HCT116 (cell line): ENCODE data around the gene PLCH2. TPM values are rescaled to one million over a fixed set of nuclear protein-coding genes. Genes with fewer than 3 reads are reported as not detected.

Experiments
- ATAC-seq: fragments of 200-7000 bp; cut with Tn5 transposase; 2 replicates; pipeline ENCODE4 v1.9.1; 2020; ENCODE audit warnings: mild to moderate bottlenecking, moderate library complexity
- BruUV-seq: library from RNA; stranded (reverse); fragments of 400-500 nt; replicated peaks from 2 replicates; lab custom pipeline; 2021; lab: Mats Ljungman, UMichigan
- CTCF ChIA-PET: fragments of 300-600 bp; sonication (Branson Sonifier 250); formaldehyde crosslinking; loops from one replicate; lab custom pipeline; 2021; ENCODE audit warnings: antibody characterized with exemption; lab: Charles Lee
- POLR2A ChIA-PET: fragments of 300-600, 350-600 bp; sonication (Branson Sonifier 250); formaldehyde crosslinking; loops from one replicate; lab custom pipeline; 2021; ENCODE audit warnings: antibody characterized with exemption; lab: Charles Lee
- RAD21 ChIA-PET, 2 experiments: fragments of 300-600 bp; sonication (Branson Sonifier 250); formaldehyde crosslinking; loops; one replicate each; lab custom pipeline; 2023; ENCODE audit warnings: low total read pairs in 2 of 2; ENCODE audit not compliant: uncharacterized antibody in 2 of 2, unreplicated experiment in 2 of 2, low non-redundant PET in 1 of 2; lab: Charles Lee
- DNase-seq: peaks from one replicate; pipeline ENCODE4 v3.0.0-alpha.2; 2010; ENCODE audit warnings: low read depth, low spot score
- H2AFZ ChIP-seq: fragments of 200-600 bp; shearing (Covaris generic), sonication (generic); 2 replicates; pipeline ENCODE4 v1.6.1; 2017; ENCODE audit warnings: low read depth, mixed run types, mixed read lengths, antibody characterized with exemption, low read length; ENCODE audit not compliant: poor library complexity, severe bottlenecking
- H3K27ac ChIP-seq: 2 replicates; pipeline ENCODE4 v1.5.1; 2012; ENCODE audit warnings: low read depth, low read length
- H3K27me3 ChIP-seq: fragments of 200-600 bp; sonication (generic); 2 replicates; pipeline ENCODE4 v1.6.1; 2016; ENCODE audit warnings: mixed run types, low read length, mixed read lengths; ENCODE audit not compliant: insufficient read depth
- H3K36me3 ChIP-seq, 2 experiments: fragments of 200-500 bp in 1 of 2; fragments of 200-600 bp in 1 of 2; sonication (Bioruptor generic) in 1 of 2; sonication (generic) in 1 of 2; 2 replicates each; pipeline versions ENCODE4 v1.5.1 to v1.6.1; 2014 to 2016; ENCODE audit warnings: low read length in 2 of 2, inconsistent platforms in 1 of 2, mixed read lengths in 1 of 2, mixed run types in 1 of 2; ENCODE audit not compliant: insufficient read depth in 2 of 2, control insufficient read depth in 1 of 2
- H3K4me1 ChIP-seq, 2 experiments: fragments of 200-600 bp in 1 of 2; sonication (generic) in 1 of 2; 2 replicates each; pipeline versions ENCODE4 v1.5.1 to v1.6.1; 2012 to 2017; ENCODE audit warnings: low read length in 2 of 2, inconsistent platforms in 1 of 2, mild to moderate bottlenecking in 1 of 2, mixed read lengths in 1 of 2, mixed run types in 1 of 2, moderate library complexity in 1 of 2; ENCODE audit not compliant: insufficient read depth in 2 of 2, control insufficient read depth in 1 of 2
- H3K4me2 ChIP-seq: fragments of 200-600 bp; sonication (generic); 2 replicates; pipeline ENCODE4 v1.6.1; 2017; ENCODE audit warnings: mixed run types, low read length, mixed read lengths
- H3K4me3 ChIP-seq, 2 experiments: fragments of 200-600 bp in 1 of 2; sonication (generic) in 1 of 2; replicated peaks in 1 of 2; 2 replicates each; pipeline ENCODE4 v1.5.1; 2011 to 2016; ENCODE audit warnings: low read length in 2 of 2, control low read depth in 1 of 2, low read depth in 1 of 2, mild to moderate bottlenecking in 1 of 2, mixed read lengths in 1 of 2, mixed run types in 1 of 2
- H3K79me2 ChIP-seq: fragments of 200-600 bp; sonication (generic); 2 replicates; pipeline ENCODE4 v1.6.1; 2017; ENCODE audit warnings: mild to moderate bottlenecking, mixed run types, low read length, moderate library complexity, mixed read lengths; ENCODE audit not compliant: insufficient read depth
- H3K9ac ChIP-seq: fragments of 200-600 bp; sonication (generic); 2 replicates; pipeline ENCODE4 v1.6.1; 2016; ENCODE audit warnings: low read length, mixed read lengths
- H3K9me2 ChIP-seq: fragments of 200-600 bp; sonication (generic), shearing (Covaris generic); 2 replicates; pipeline ENCODE4 v1.6.1; 2017; ENCODE audit warnings: mixed run types, mild to moderate bottlenecking, moderate library complexity; ENCODE audit not compliant: insufficient read depth
- H3K9me3 ChIP-seq, 2 experiments: fragments of 200-500 bp in 1 of 2; fragments of 200-600 bp in 1 of 2; sonication (Bioruptor generic) in 1 of 2; sonication (generic) in 1 of 2; 2 replicates each; pipeline ENCODE4 v1.6.1; 2014 to 2017; ENCODE audit warnings: low read length in 2 of 2, mixed read lengths in 2 of 2, inconsistent platforms in 1 of 2, low read depth in 1 of 2, mild to moderate bottlenecking in 1 of 2, mixed run types in 1 of 2, moderate library complexity in 1 of 2; ENCODE audit not compliant: control insufficient read depth in 1 of 2, insufficient read depth in 1 of 2
- H4K20me1 ChIP-seq: fragments of 200-600 bp; sonication (generic), shearing (Covaris generic); 2 replicates; pipeline ENCODE4 v1.6.1; 2017; ENCODE audit warnings: mixed run types, mild to moderate bottlenecking, moderate library complexity; ENCODE audit not compliant: insufficient read depth
- CBX3 ChIP-seq: IDR thresholded peaks from 2 replicates; pipeline ENCODE4 v1.6.1; 2012; ENCODE audit warnings: low read depth
- CEBPB ChIP-seq: IDR thresholded peaks from 2 replicates; pipeline ENCODE4 v1.6.1; 2012; ENCODE audit warnings: low read depth
- ELF1 ChIP-seq: IDR thresholded peaks from 2 replicates; pipeline ENCODE4 v1.6.1; 2012; ENCODE audit warnings: low read depth, borderline replicate concordance
- EZH2 ChIP-seq: fragments of 200-600 bp; sonication (generic); IDR thresholded peaks from 2 replicates; pipeline ENCODE4 v1.6.1; 2017; ENCODE audit warnings: antibody characterized with exemption, mixed run types
- FOSL1 ChIP-seq: IDR thresholded peaks from 2 replicates; pipeline ENCODE4 v1.6.1; 2012; ENCODE audit warnings: low read depth
- POLR2AphosphoS5 ChIP-seq: IDR thresholded peaks from 2 replicates; pipeline ENCODE4 v1.6.1; 2011; ENCODE audit warnings: mild to moderate bottlenecking, low read depth, low read length, moderate library complexity
- RAD21 ChIP-seq: IDR thresholded peaks from 2 replicates; pipeline ENCODE4 v1.6.1; 2012; ENCODE audit warnings: low read depth, mild to moderate bottlenecking
- SP1 ChIP-seq: IDR thresholded peaks from 2 replicates; pipeline ENCODE4 v1.6.1; 2012; ENCODE audit warnings: low read depth
- ZNF274 ChIP-seq: fragments of 200-500 bp; sonication (Bioruptor generic); IDR thresholded peaks from 2 replicates; pipeline ENCODE4 v1.6.1; 2014; ENCODE audit warnings: mild to moderate bottlenecking, low read depth, low read length, inconsistent platforms
- intact Hi-C: fragments of 100-400 bp; cut with micrococcal nuclease; formaldehyde crosslinking; loops from 2 replicates; pipeline ENCODE4 v1.10.0; 2022
- total RNA-seq: library from RNA; stranded (reverse); gene quantifications from one replicate; pipeline ENCODE4 v1.2.1, GENCODE V29; 2021; ENCODE audit not compliant: unreplicated experiment
- TF ChIP-seq, protein P1 (sequence below): IDR thresholded peaks from 2 replicates; pipeline ENCODE4 v1.6.1; 2012; ENCODE audit warnings: low read depth

The PLCH2 gene
- total RNA-seq, 1 experiment from 2014 or later, result 2.0 TPM

DNA sequence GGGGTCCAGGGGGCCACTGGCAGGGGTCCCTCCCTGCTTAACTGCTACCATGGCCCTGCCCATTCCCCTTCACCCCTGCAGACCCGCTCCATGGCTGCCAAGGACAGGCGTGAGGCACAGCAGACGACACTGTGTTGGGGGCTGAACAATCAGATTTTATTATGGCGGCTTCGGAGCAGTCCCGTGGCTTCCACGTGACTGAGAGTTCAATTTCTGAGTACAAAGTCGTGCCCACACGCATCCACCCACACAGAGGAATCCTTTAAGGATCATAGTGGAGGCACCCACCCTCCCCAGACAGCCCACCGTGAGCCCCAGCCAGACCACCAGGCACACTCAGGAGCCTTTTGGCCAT, 52.5 kb downstream of the PLCH2 start:
- ATAC-seq, result no peak
- DNase-seq, result no peak
- Histone ChIP-seq H2AFZ (no peak overlapping the region), H3K27me3 (no peaks in the 10 kb centered on the region)
- no peak for TF ChIP-seq RAD21
- TF ChIP-seq, all 23 proteins: peak for 0
- Histone ChIP-seq H3K9me2 (no peaks in the 10 kb centered on the region), H3K4me1 (peaks cover 15 to 29% of the 10 kb centered on the region in 2 experiments; a peak in 3 of 4 replicates), H3K9ac (no peak overlapping the region), H4K20me1 (peaks cover 8% of the 10 kb centered on the region; the same call in 1 of the 2 replicates), H3K79me2 (peaks cover 24% of the 10 kb centered on the region), H3K27ac (no peak overlapping the region), H3K9me3 (no peaks in the 10 kb centered on the region), H3K4me2 (no peak overlapping the region), H3K36me3 (no peaks in the 10 kb centered on the region), H3K4me3 (no peak overlapping the region)
- ChIA-PET CTCF (no interaction called here), RAD21 (no interaction called here), POLR2A (no interaction called here)
- intact Hi-C loops, result loop anchor here (5.0 kb wide), 1 partner anchor 116 kb away; the partner anchor contains the start of gene PEX10
- no TSS peak for BruUV-seq

DNA sequence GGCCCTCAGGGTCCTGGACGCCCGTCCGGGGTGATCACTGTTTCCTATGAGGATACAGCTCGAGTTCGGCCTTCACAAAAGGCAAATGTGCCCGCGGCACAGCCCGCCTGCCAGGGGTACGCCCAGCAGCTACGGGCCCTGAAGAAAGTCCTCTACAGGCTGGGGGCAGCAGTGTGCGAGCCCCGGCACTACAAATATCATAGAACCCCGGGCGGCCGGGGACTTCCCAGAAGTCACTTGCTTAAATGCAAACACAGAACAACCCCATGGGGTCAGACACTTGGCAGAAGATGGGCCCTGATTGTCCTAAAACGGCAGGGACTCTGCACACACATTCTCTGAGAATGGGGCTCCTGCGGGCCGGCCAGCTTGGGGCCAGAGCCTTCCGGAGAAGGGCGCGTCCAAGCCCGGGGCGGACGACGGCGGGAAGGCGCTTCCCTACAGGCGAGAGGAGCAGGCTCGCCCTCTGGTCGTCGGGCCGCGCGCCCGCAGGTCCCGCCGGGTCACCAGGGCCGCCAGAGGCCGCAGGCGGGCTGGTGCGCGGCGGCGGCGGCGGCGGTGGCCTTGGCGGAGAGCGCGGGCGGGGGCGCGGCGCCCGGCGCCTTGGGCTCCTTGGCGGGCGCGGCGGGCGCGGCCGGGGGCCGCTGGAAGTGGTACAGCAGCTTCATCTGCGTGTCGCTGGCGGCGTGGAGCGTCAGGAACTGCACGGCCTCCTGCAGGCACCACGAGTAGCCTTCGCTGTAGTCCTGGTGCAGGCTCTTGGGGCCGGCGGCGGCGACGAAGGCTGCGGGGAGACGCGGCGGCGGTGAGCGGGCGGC, 53.1 kb downstream of the PLCH2 start:
- intact Hi-C loops, result loop anchor here (5.0 kb wide), 1 partner anchor 117 kb away; the partner anchor contains the start of gene PEX10
- no peaks in the 10 kb centered on the region for H3K9me2 ChIP-seq
- no peak for DNase-seq

More for the DNA sequence above, 53.1 kb downstream of the PLCH2 start:
- Histone ChIP-seq H3K4me2 (no peak overlapping the region), H2AFZ (no peak overlapping the region), H3K4me1 (peaks cover 17 to 34% of the 10 kb centered on the region in 2 experiments; a peak in 3 of 4 replicates)
- TF ChIP-seq EZH2 (no peak), POLR2AphosphoS5 (no peak), FOSL1 (no peak), SP1 (no peak), ELF1 (no peak), CEBPB (no peak), ZNF274 (no peak), CBX3 (no peak)
- TF ChIP-seq, protein P1, sequence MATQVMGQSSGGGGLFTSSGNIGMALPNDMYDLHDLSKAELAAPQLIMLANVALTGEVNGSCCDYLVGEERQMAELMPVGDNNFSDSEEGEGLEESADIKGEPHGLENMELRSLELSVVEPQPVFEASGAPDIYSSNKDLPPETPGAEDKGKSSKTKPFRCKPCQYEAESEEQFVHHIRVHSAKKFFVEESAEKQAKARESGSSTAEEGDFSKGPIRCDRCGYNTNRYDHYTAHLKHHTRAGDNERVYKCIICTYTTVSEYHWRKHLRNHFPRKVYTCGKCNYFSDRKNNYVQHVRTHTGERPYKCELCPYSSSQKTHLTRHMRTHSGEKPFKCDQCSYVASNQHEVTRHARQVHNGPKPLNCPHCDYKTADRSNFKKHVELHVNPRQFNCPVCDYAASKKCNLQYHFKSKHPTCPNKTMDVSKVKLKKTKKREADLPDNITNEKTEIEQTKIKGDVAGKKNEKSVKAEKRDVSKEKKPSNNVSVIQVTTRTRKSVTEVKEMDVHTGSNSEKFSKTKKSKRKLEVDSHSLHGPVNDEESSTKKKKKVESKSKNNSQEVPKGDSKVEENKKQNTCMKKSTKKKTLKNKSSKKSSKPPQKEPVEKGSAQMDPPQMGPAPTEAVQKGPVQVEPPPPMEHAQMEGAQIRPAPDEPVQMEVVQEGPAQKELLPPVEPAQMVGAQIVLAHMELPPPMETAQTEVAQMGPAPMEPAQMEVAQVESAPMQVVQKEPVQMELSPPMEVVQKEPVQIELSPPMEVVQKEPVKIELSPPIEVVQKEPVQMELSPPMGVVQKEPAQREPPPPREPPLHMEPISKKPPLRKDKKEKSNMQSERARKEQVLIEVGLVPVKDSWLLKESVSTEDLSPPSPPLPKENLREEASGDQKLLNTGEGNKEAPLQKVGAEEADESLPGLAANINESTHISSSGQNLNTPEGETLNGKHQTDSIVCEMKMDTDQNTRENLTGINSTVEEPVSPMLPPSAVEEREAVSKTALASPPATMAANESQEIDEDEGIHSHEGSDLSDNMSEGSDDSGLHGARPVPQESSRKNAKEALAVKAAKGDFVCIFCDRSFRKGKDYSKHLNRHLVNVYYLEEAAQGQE, result no peak
- TF ChIP-seq, all 23 proteins: peak for 0
- no peaks in the 10 kb centered on the region for H3K9me3 ChIP-seq
- BruUV-seq, result no TSS peak
- CTCF ChIA-PET, result no interaction called here
- no peaks in the 10 kb centered on the region for H3K36me3 ChIP-seq
- H4K20me1 ChIP-seq, result peaks cover 8% of the 10 kb centered on the region; the same call in 1 of the 2 replicates
- H3K79me2 ChIP-seq, result peaks cover 18% of the 10 kb centered on the region
- H3K4me3 ChIP-seq, result no peak overlapping the region
- no peak overlapping the region for H3K27ac ChIP-seq
- RAD21 ChIA-PET, result no interaction called here
- H3K9ac ChIP-seq, result no peak overlapping the region
- H3K27me3 ChIP-seq, result no peaks in the 10 kb centered on the region
- POLR2A ChIA-PET, result no interaction called here
- no peak for ATAC-seq
